NT2/D1 (cell line): ENCODE results near the gene OXNAD1.

Experiments used
- DNase-seq: peaks from one replicate; pipeline ENCODE4 v3.0.0-alpha.2; 2011; ENCODE audit warnings: low read depth, low spot score
- H3K27me3 ChIP-seq: 2 replicates; pipeline ENCODE4 v1.6.0; 2011; ENCODE audit warnings: mild to moderate bottlenecking; ENCODE audit not compliant: insufficient read length, insufficient read depth
- H3K36me3 ChIP-seq: 2 replicates; pipeline ENCODE4 v1.6.1; 2011; ENCODE audit warnings: mild to moderate bottlenecking, low read length, mixed read lengths; ENCODE audit not compliant: insufficient read depth, insufficient read length
- H3K4me1 ChIP-seq: 2 replicates; pipeline ENCODE4 v1.5.1; 2011; ENCODE audit not compliant: insufficient read depth, insufficient read length
- H3K4me3 ChIP-seq: 2 replicates; pipeline ENCODE4 v1.5.1; 2011; ENCODE audit warnings: low read depth; ENCODE audit not compliant: insufficient read length
- H3K9ac ChIP-seq: 2 replicates; pipeline ENCODE4 v1.6.0; 2011; ENCODE audit warnings: low read depth; ENCODE audit not compliant: insufficient read length
- H3K9me3 ChIP-seq: 2 replicates; pipeline ENCODE4 v1.5.1; 2011; ENCODE audit warnings: mild to moderate bottlenecking, low read length; ENCODE audit not compliant: insufficient read depth
- SUZ12 ChIP-seq: IDR thresholded peaks from 2 replicates; pipeline ENCODE4 v1.6.1; 2011; ENCODE audit not compliant: insufficient read length, insufficient read depth; ENCODE audit errors: extremely low read depth
- YY1 ChIP-seq: IDR thresholded peaks from 2 replicates; pipeline ENCODE4 v1.6.1; 2011; ENCODE audit not compliant: insufficient read length, insufficient read depth
- ZNF274 ChIP-seq: IDR thresholded peaks from 2 replicates; pipeline ENCODE4 v1.6.1; 2011; ENCODE audit warnings: mild to moderate bottlenecking, low read depth, low read length

OXNAD1 gene

DNA sequence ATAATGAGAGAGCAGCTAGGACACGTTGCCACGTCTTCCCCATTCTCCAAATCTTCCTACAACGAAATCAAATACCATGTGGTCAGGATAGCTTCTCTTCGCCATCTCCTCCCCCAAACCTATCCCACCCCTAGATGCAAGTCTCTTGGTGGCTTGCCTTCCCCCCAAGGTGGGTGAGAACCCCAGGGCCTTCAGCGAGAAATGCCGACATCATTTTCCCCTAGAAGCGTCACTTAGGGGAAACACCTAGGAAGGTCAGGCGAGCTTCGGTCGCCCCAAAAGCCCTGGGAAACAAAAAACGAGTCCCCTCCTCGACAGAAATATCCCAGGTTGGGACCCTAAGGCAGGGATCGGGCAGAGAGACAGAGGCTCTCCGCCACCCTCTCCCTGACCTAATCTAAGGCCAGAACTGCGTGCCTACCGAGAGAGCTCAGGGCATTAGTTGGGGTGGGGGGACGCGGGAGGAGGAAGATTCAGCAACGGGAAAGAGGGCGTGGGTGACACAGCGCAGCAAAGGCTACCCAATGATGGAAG lies 771 bp upstream of the OXNAD1 start:
- Histone ChIP-seq H3K27me3 (no peaks in the 10 kb centered on the region), H3K4me1 (no peaks in the 10 kb centered on the region), H3K36me3 (peaks cover 44% of the 10 kb centered on the region), H3K4me3 (peak overlapping the region; percentile 97), H3K9ac (peak overlapping the region; percentile 90), H3K9me3 (no peaks in the 10 kb centered on the region)
- TF ChIP-seq SUZ12 (no peak), ZNF274 (no peak), YY1 (no peak)
- DNase-seq = no peak

GRCh38 chr3:16265455-16265786 lies 409 bp downstream of the OXNAD1 start:
- Histone ChIP-seq H3K4me3 (peak overlapping the region; percentile 97), H3K9me3 (no peaks in the 10 kb centered on the region), H3K36me3 (peaks cover 42% of the 10 kb centered on the region), H3K9ac (peak overlapping the region; percentile 97), H3K4me1 (no peaks in the 10 kb centered on the region), H3K27me3 (no peaks in the 10 kb centered on the region)
- no peak for TF ChIP-seq YY1
- TF ChIP-seq ZNF274 = no peak
- TF ChIP-seq SUZ12 = no peak
- no peak for DNase-seq

DNA sequence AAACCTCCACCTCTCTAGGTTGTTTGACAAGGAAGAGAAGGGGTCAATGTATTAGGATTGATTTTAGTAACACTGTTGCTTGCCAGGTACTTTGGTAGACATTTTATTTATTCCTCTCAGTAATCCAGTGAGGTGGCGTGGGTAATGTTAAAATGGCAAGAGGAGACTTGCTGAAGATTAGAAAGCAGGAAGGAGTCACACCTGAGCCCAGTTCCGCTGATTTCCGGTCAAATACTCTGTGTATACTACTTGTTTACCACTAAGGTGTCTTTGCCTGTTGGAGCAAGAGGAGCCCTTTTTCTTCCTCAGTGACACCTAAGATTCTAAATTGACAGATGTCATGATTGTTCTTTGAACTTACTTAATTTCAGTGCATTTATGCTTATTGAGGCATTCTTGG lies 1.7 kb downstream of the OXNAD1 start:
- no peak for DNase-seq
- Histone ChIP-seq H3K4me3 (no peak overlapping the region), H3K4me1 (no peaks in the 10 kb centered on the region), H3K36me3 (peaks cover 44% of the 10 kb centered on the region), H3K27me3 (no peaks in the 10 kb centered on the region), H3K9ac (no peak overlapping the region), H3K9me3 (no peaks in the 10 kb centered on the region)
- TF ChIP-seq ZNF274 (no peak), YY1 (no peak), SUZ12 (no peak)

GRCh38 chr3:16270855-16271254 lies 5.8 kb downstream of the OXNAD1 start:
- Histone ChIP-seq H3K4me3 (no peak overlapping the region), H3K36me3 (peaks cover 61% of the 10 kb centered on the region), H3K27me3 (no peaks in the 10 kb centered on the region), H3K4me1 (no peaks in the 10 kb centered on the region), H3K9me3 (no peaks in the 10 kb centered on the region), H3K9ac (no peak overlapping the region)
- no peak for TF ChIP-seq YY1
- no peak for TF ChIP-seq SUZ12
- TF ChIP-seq ZNF274 = no peak
- no peak for DNase-seq

DNA sequence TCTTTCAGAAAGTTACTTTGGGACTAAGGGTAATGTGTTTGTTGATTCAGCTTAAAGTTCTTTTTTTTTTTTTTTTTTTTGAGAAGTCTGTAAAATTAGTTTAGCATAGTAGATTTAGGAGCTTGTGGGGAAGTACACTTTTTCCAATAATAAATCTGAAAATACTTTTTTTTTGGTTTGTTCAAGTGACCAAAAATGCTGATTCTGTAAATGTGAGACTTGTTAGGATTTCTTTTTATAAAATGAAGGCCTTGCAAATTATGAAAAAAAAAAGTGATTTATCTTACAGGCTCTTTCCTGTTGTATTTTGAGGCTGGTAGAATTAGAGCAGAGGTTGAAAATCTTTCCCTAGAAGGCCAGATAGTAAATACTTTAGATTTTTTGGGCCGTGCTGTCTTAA lies 7.6 kb downstream of the OXNAD1 start:
- no peak for DNase-seq
- Histone ChIP-seq H3K27me3 (no peaks in the 10 kb centered on the region), H3K36me3 (peaks cover 69% of the 10 kb centered on the region), H3K9ac (no peak overlapping the region), H3K4me3 (no peak overlapping the region), H3K9me3 (no peaks in the 10 kb centered on the region), H3K4me1 (no peaks in the 10 kb centered on the region)
- TF ChIP-seq ZNF274 (no peak), YY1 (no peak), SUZ12 (no peak)

DNA sequence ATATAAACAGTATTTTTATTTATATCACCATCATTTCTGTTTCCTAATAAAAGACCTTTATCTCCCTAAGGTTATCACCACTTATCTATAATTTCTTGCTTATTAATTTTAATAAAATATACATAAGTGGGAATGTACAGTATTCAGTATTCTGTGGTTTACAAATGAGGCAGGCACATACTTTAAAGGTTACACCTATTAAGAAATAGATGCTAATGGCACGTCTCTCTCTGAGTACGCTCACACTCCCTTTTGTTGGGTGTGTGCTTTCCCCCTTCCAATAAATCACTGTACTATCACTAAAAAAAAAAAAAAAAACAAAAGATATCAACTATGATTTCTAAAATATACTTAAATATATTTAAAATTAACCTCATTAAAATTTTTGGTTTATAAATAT lies 8.9 kb downstream of the OXNAD1 start:
- Histone ChIP-seq H3K4me3 (no peak overlapping the region), H3K9me3 (no peaks in the 10 kb centered on the region), H3K36me3 (peaks cover 76% of the 10 kb centered on the region), H3K4me1 (no peaks in the 10 kb centered on the region), H3K27me3 (no peaks in the 10 kb centered on the region), H3K9ac (no peak overlapping the region)
- TF ChIP-seq SUZ12 (no peak), YY1 (no peak), ZNF274 (no peak)
- DNase-seq = no peak

DNA sequence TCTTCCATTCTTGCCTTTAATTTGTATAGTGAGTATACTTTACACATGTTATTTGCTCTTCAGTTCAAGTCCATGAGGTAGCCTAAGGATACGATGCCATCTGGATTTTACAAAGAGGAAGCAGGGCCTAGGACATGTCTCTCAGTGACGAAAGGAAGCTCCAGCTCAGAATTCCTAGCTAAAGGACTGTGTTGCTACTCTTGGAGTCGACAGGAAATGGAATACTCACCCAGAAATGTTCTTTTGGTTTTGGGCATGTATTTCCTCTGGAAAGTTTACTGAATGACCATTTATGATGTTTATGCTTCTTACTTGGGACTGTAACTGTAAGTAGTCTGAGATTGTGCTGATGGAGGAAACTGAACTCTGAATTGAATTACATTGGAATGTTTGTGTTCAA lies 12.5 kb downstream of the OXNAD1 start:
- no peak for DNase-seq
- Histone ChIP-seq H3K4me1 (no peaks in the 10 kb centered on the region), H3K27me3 (no peaks in the 10 kb centered on the region), H3K9ac (no peak overlapping the region), H3K36me3 (peaks cover 59% of the 10 kb centered on the region), H3K9me3 (no peaks in the 10 kb centered on the region), H3K4me3 (no peak overlapping the region)
- TF ChIP-seq SUZ12 = no peak
- TF ChIP-seq YY1 = no peak
- no peak for TF ChIP-seq ZNF274
